ENCODE data around the gene EVX2. TPM values are rescaled to one million over a fixed set of nuclear protein-coding genes. Genes with fewer than 3 reads are reported as not detected.

The EVX2 gene
- total and polyA plus RNA-seq, 2 of the 4 experiments (the other 2 are of a cell fraction): not detected

DNA sequence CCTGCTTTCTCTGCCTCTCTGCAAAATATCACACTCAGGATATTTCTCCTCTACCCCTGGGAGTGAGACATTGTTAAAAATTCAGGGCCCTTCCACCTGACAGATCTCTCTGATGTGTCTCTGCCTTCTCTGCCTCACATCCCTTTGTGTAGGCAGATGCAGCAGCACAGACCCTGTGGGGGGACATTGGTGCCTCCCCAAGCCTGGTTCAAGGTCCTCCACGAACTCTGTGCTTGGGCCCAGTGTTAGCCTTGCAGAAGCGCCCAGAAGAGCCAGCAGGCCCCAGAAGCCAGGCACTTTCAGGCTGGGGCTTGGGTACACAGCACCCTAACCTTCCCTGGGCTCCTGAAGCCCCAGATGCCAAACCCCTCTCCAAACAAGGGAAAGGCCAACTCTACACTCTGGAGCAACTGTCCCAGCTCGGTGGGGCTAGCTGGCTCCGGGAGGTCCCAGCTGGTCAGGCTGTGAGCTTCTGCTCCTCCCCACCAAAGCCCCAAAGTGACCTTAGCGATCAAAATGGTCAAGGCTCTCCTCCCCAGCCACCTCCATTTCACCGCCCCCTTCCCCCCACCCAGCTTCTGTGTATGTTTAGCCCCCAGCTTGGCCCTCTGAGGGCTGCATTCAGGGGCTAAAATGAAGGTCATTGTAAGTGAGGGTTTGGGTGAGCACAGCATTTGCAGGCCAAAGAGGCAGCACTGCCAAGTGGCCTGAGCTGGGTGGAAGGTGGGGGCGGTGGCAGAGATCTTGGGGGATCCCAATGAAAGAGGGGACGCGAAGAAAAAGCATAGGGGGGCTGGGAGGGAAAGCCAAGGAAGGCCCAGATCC is 41.4 kb upstream of the EVX2 start:
- Histone ChIP-seq H2BK120ac (ENCODE audit: low read depth, low read length) (no peak overlapping the region), H3K23ac (ENCODE audit: low read depth, low read length) (no peak overlapping the region), H3K4me1 (ENCODE audit: control insufficient read depth, insufficient read depth, low read length) (no peaks in the 10 kb centered on the region), H3K14ac (replicated peaks; ENCODE audit: low read depth, low read length) (no peak overlapping the region), H3K9me1 (ENCODE audit: insufficient read depth, low read length) (no peaks in the 10 kb centered on the region), H3K27me3 (ENCODE audit: control insufficient read depth, insufficient read depth, low read length) (peaks cover 90% of the 10 kb centered on the region), H3K4me2 (ENCODE audit: low read depth, low read length) (no peak overlapping the region), H3K4me3 (ENCODE audit: insufficient read depth, low read depth, low read length) (no peak overlapping the region), H3K4ac (ENCODE audit: low read depth, low read length) (no peak overlapping the region), H3K27ac (ENCODE audit: insufficient read depth, low read length) (no peak overlapping the region), H3K56ac (ENCODE audit: extremely low read depth, insufficient read depth, low read length) (no peak overlapping the region), H4K20me1 (ENCODE audit: insufficient read depth, low read length) (no peaks in the 10 kb centered on the region; the same call in 1 of the 2 replicates), H3K9me3 (ENCODE audit: control insufficient read depth, insufficient read depth, low read length) (peaks cover 3% of the 10 kb centered on the region; the same call in 1 of the 2 replicates), H2AK9ac (replicated peaks; ENCODE audit: low read depth, low read length, poor library complexity) (no peak overlapping the region), H4K5ac (ENCODE audit: low read depth, low read length) (no peak overlapping the region), H3K9ac (ENCODE audit: low read depth, low read length) (no peak overlapping the region), H3K36me3 (ENCODE audit: control insufficient read depth, insufficient read depth, low read length) (no peaks in the 10 kb centered on the region), H2BK15ac (ENCODE audit: low read depth, low read length) (no peak overlapping the region), H3K79me1 (ENCODE audit: low read depth in 1 of 2, low read length in 2 of 2) (no peaks in the 10 kb centered on the region), H2AK5ac (ENCODE audit: low read depth, low read length) (no peak overlapping the region), H2AFZ (replicated peaks; ENCODE audit: low read length, poor library complexity) (no peak overlapping the region), H2BK5ac (ENCODE audit: low read depth, low read length, poor library complexity, severe bottlenecking) (no peak overlapping the region), H4K8ac (ENCODE audit: low read depth in 2 of 2, low read length in 2 of 2) (no peak overlapping the region), H3K18ac (ENCODE audit: low read depth, low read length) (no peak overlapping the region), H2BK20ac (ENCODE audit: low read depth, low read length) (no peak overlapping the region), H4K91ac (ENCODE audit: insufficient read depth, low read depth, low read length) (no peak overlapping the region)
- intact Hi-C loops (cut with micrococcal nuclease) (no loop called here), in situ Hi-C loops (cut with MboI; ENCODE audit: low sequenced_read_pairs) (loop anchor here (5.0 to 10.0 kb wide), 4 partner anchors 330 to 1030 kb away; no protein-coding TSS in a partner anchor), dilution Hi-C loops (cut with HindIII; ENCODE audit: low sequenced_read_pairs, unreplicated experiment) (no loop called here)
- DNase-seq (no peak), ATAC-seq (ENCODE audit: low read depth) (no peak)
- TF ChIP-seq BHLHE40 (IDR thresholded peaks at IDR 0.05; ENCODE audit: low read depth, low read length) (no peak), POLR2A (IDR thresholded peaks at IDR 0.05; ENCODE audit: low read depth, low read length) (no peak), CEBPB (IDR thresholded peaks at IDR 0.05; ENCODE audit: low read depth, low read length) (no peak), MAZ (IDR thresholded peaks at IDR 0.05; ENCODE audit: borderline replicate concordance, low read depth, low read length) (no peak)
- TF ChIP-seq, protein P1, sequence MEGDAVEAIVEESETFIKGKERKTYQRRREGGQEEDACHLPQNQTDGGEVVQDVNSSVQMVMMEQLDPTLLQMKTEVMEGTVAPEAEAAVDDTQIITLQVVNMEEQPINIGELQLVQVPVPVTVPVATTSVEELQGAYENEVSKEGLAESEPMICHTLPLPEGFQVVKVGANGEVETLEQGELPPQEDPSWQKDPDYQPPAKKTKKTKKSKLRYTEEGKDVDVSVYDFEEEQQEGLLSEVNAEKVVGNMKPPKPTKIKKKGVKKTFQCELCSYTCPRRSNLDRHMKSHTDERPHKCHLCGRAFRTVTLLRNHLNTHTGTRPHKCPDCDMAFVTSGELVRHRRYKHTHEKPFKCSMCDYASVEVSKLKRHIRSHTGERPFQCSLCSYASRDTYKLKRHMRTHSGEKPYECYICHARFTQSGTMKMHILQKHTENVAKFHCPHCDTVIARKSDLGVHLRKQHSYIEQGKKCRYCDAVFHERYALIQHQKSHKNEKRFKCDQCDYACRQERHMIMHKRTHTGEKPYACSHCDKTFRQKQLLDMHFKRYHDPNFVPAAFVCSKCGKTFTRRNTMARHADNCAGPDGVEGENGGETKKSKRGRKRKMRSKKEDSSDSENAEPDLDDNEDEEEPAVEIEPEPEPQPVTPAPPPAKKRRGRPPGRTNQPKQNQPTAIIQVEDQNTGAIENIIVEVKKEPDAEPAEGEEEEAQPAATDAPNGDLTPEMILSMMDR (conservative IDR thresholded peaks at IDR 0.05; ENCODE audit: low read depth, low read length): no peak
- TF ChIP-seq, protein P2, sequence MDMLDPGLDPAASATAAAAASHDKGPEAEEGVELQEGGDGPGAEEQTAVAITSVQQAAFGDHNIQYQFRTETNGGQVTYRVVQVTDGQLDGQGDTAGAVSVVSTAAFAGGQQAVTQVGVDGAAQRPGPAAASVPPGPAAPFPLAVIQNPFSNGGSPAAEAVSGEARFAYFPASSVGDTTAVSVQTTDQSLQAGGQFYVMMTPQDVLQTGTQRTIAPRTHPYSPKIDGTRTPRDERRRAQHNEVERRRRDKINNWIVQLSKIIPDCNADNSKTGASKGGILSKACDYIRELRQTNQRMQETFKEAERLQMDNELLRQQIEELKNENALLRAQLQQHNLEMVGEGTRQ (IDR thresholded peaks at IDR 0.05; ENCODE audit: low read depth, low read length): no peak
- POLR2A ChIA-PET (ENCODE audit: unreplicated experiment): no interaction called here
- BruUV-seq (replicated peaks): no TSS peak
- WGBS, 2 experiments (ENCODE audit: extremely low coverage in 2 of 2, insufficient read length in 1 of 2): 0% methylated on average over 2 of the region's 9 CpGs; no CpG with 5 or more reads in 1 of the 2 experiments
- CTCF ChIA-PET: interaction anchor here (0.6 to 3.7 kb wide), 3 partner anchors 429 to 1599 kb away, joined by 4 to 20 read pairs (median 19); no protein-coding TSS in a partner anchor

Measured in IMR-90 (cell line).